ENCODE data around the gene ROPN1L.
A peak's percentile ranks its signal among the peaks of the same experiment; 100 is the strongest.

ROPN1L gene

GRCh38 chr5:10431415-10431814 lies 10.3 kb upstream of the ROPN1L start:
- no peak for DNase-seq

- DNase-seq, result no peak
Measured at GRCh38 chr5:10432059-10433008, 9.3 kb upstream of the ROPN1L start.

- DNase-seq, result no peak
Measured at GRCh38 chr5:10434392-10434791, 7.3 kb upstream of the ROPN1L start.

- DNase-seq, result no peak
Measured at GRCh38 chr5:10438301-10438700, 3.4 kb upstream of the ROPN1L start.

GRCh38 chr5:10439692-10440091 lies 2.0 kb upstream of the ROPN1L start:
- DNase-seq, result no peak

GRCh38 chr5:10440367-10440990 lies 1.2 kb upstream of the ROPN1L start:
- no peak for DNase-seq

- DNase-seq, result no peak
Measured at GRCh38 chr5:10441992-10442435, 335 bp downstream of the ROPN1L start.

GRCh38 chr5:10442576-10442975 lies 897 bp downstream of the ROPN1L start:
- DNase-seq, result peak; percentile 71 to 72

- peak in 1 of 2 donors; percentile 37 for DNase-seq
Measured at GRCh38 chr5:10445352-10445751, 3.7 kb downstream of the ROPN1L start.

- DNase-seq, result no peak
Measured at GRCh38 chr5:10446490-10446889, 4.8 kb downstream of the ROPN1L start.

GRCh38 chr5:10447041-10447440 lies 5.4 kb downstream of the ROPN1L start:
- DNase-seq, result no peak

GRCh38 chr5:10448754-10449360 lies 7.2 kb downstream of the ROPN1L start:
- DNase-seq, result peak; percentile 62 to 66

GRCh38 chr5:10451137-10451824 lies 9.6 kb downstream of the ROPN1L start:
- DNase-seq, result peak; percentile 47 to 52

GRCh38 chr5:10452768-10453331 lies 11.2 kb downstream of the ROPN1L start:
- DNase-seq, result peak; percentile 60 to 80

GRCh38 chr5:10453545-10453944 lies 11.9 kb downstream of the ROPN1L start:
- DNase-seq, result no peak

GRCh38 chr5:10454591-10455276 lies 13.1 kb downstream of the ROPN1L start:
- DNase-seq, result no peak

GRCh38 chr5:10455277-10455670 lies 13.6 kb downstream of the ROPN1L start:
- DNase-seq, result no peak

GRCh38 chr5:10456583-10457420 lies 15.1 kb downstream of the ROPN1L start:
- peak; percentile 63 to 80 for DNase-seq

- no peak for DNase-seq
Measured at GRCh38 chr5:10457682-10458574, 16.2 kb downstream of the ROPN1L start.

All from inflammatory macrophage treated with lipopolysaccharide for 1 hour (primary cell).